NCI-H524 treated with DMSO at 0.1 percent for 48 hours (cell line): ENCODE data around the gene MBTD1.
"Not testable (repeated sequence)": the region's sequence is repeated elsewhere in the genome, so short reads cannot be mapped to it uniquely, and the experiment has no call there.

Experiments used
- DNase-seq: peaks from one replicate; lab custom pipeline; 2025; lab: John Stamatoyannopoulos, UW

Gene MBTD1

GRCh38 chr17:51188271-51188833 lies 71.5 kb downstream of the MBTD1 start:
- DNase-seq, result no peak

- no peak for DNase-seq
These were observed 74.0 kb downstream of the MBTD1 start for GRCh38 chr17:51185763-51186332.

- DNase-seq, result no peak
These were observed 75.7 kb downstream of the MBTD1 start for GRCh38 chr17:51184124-51184523.

GRCh38 chr17:51180486-51180885 lies 79.4 kb downstream of the MBTD1 start:
- DNase-seq, result peak; percentile 75

GRCh38 chr17:51172030-51172429 lies 87.8 kb downstream of the MBTD1 start:
- not testable (repeated sequence) for DNase-seq

GRCh38 chr17:51170736-51171135 lies 89.1 kb downstream of the MBTD1 start:
- DNase-seq, result no peak

GRCh38 chr17:51169340-51169739 lies 90.5 kb downstream of the MBTD1 start:
- no peak for DNase-seq

GRCh38 chr17:51166987-51167931 lies 92.6 kb downstream of the MBTD1 start:
- no peak for DNase-seq

GRCh38 chr17:51166198-51166986 lies 93.5 kb downstream of the MBTD1 start, which contains the start of gene NME2:
NME2 (plus strand) TSS chr17:51166411; CDS start chr17:51166831, 420 bp downstream.
- peak; percentile 69 for DNase-seq

- DNase-seq, result peak; percentile 73
These were observed 94.1 kb downstream of the MBTD1 start for GRCh38 chr17:51165680-51166197.

GRCh38 chr17:51164911-51165679 lies 94.8 kb downstream of the MBTD1 start:
- DNase-seq, result peak; percentile 57

GRCh38 chr17:51161541-51161940 lies 98.3 kb downstream of the MBTD1 start:
- no peak for DNase-seq

GRCh38 chr17:51159604-51160003 lies 100.2 kb downstream of the MBTD1 start:
- no peak for DNase-seq

- no peak for DNase-seq
These were observed 104.4 kb downstream of the MBTD1 start for GRCh38 chr17:51155416-51155815.

GRCh38 chr17:51154176-51154575 lies 105.7 kb downstream of the MBTD1 start:
- no peak for DNase-seq

GRCh38 chr17:51153210-51154072 lies 106.4 kb downstream of the MBTD1 start, which contains the start of gene NME1:
NME1 (plus strand) TSS chr17:51153559; CDS start chr17:51155655, 2,096 bp downstream.
- DNase-seq, result peak; percentile 99

- DNase-seq, result no peak
These were observed 107.1 kb downstream of the MBTD1 start for GRCh38 chr17:51152766-51153209.

- DNase-seq, result no peak
These were observed 108.9 kb downstream of the MBTD1 start for GRCh38 chr17:51150932-51151331.

- DNase-seq, result no peak
These were observed 110.7 kb downstream of the MBTD1 start for GRCh38 chr17:51149163-51149562.

- no peak for DNase-seq
These were observed 112.2 kb downstream of the MBTD1 start for GRCh38 chr17:51147650-51148049.
